GM12892 (cell line): Measurements from ENCODE around the gene GPD1.

Source experiments
- POLR2A ChIP-seq: IDR thresholded peaks from 2 replicates; pipeline ENCODE4 v1.6.1; 2011; ENCODE audit warnings: low read depth, low read length, control low read depth
- POLR2AphosphoS5 ChIP-seq: IDR thresholded peaks from 2 replicates; pipeline ENCODE4 v1.6.1; 2011; ENCODE audit warnings: low read depth, low read length, control low read depth
- TAF1 ChIP-seq: IDR thresholded peaks from 2 replicates; pipeline ENCODE4 v1.6.1; 2011; ENCODE audit warnings: low read depth, mild to moderate bottlenecking, control low read depth, low read length, borderline replicate concordance

DNA sequence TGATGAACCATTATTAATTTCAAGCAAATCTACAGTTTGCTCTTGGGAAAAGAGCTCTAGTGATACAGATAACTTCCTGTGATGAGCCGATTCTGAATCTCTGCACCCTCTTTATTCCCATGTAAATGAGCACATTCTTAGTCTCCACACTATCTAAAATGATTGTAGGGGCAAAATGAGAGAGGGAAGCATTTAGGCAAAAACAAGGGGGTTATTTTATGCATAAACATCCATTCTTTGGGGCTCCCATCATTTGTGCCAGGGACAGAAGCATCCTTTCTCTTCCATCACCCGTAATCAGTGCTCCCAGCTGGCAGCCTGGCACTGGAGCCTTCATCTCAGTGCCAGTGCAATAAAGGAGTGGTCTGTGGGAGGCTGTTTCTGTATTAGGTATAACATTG, 1.7 kb upstream of the GPD1 start:
- TF ChIP-seq POLR2AphosphoS5 (no peak), POLR2A (no peak), TAF1 (no peak)
